SU-DHL-6 (cell line): Measurements from ENCODE around the gene CDC16.

Experiments
- H2AFZ ChIP-seq: fragments of 200-600 bp; sonication (generic); 2 replicates; pipeline ENCODE4 v1.6.1; 2014; ENCODE audit warnings: low read depth, mild to moderate bottlenecking, moderate library complexity, mixed read lengths, antibody characterized with exemption, low read length; ENCODE audit not compliant: severe bottlenecking
- H3F3A ChIP-seq: fragments of 200-600 bp; shearing (Covaris generic); 2 replicates; pipeline ENCODE4 v1.6.0; 2016; ENCODE audit warnings: antibody characterized with exemption, mild to moderate bottlenecking; ENCODE audit not compliant: insufficient read depth
- H3K27ac ChIP-seq: fragments of 200-600 bp; sonication (generic); 2 replicates; pipeline ENCODE4 v1.5.1; 2016; ENCODE audit warnings: low read depth, mild to moderate bottlenecking, low read length, moderate library complexity, mixed read lengths
- H3K27me3 ChIP-seq: fragments of 200-600 bp; sonication (generic), shearing (Covaris generic); 2 replicates; pipeline ENCODE4 v1.6.0; 2014; ENCODE audit warnings: mild to moderate bottlenecking, low read length
- H3K36me3 ChIP-seq: fragments of 200-600 bp; sonication (generic); 2 replicates; pipeline ENCODE4 v1.6.1; 2014; ENCODE audit warnings: mild to moderate bottlenecking, low read length, mixed read lengths
- H3K4me2 ChIP-seq: fragments of 300-600, 200-600 bp; shearing (Covaris generic), sonication (generic); 2 replicates; pipeline ENCODE4 v1.6.0; 2014; ENCODE audit warnings: low read length, low read depth, mild to moderate bottlenecking; ENCODE audit not compliant: poor library complexity, severe bottlenecking
- H3K4me3 ChIP-seq: fragments of 200-600 bp; sonication (generic); 2 replicates; pipeline ENCODE4 v1.5.1; 2014; ENCODE audit warnings: antibody characterized with exemption, low read length, mild to moderate bottlenecking, mixed read lengths; ENCODE audit not compliant: insufficient read depth, poor library complexity, severe bottlenecking
- H3K79me2 ChIP-seq: fragments of 200-600 bp; sonication (generic); 2 replicates; pipeline ENCODE4 v1.6.1; 2014; ENCODE audit warnings: mild to moderate bottlenecking, low read length, moderate library complexity; ENCODE audit not compliant: insufficient read depth
- H3K9ac ChIP-seq: fragments of 200-600 bp; sonication (generic); 2 replicates; pipeline ENCODE4 v1.7.0; 2014; ENCODE audit warnings: mild to moderate bottlenecking, low read length
- H3K9me2 ChIP-seq: fragments of 200-600 bp; sonication (generic); replicated peaks from 2 replicates; pipeline ENCODE4 v1.6.1; 2014; ENCODE audit warnings: low read length; ENCODE audit not compliant: insufficient read depth
- H3K9me3 ChIP-seq: fragments of 200-600 bp; sonication (generic); 2 replicates; pipeline ENCODE4 v1.6.1; 2014; ENCODE audit warnings: low read length, mixed read lengths; ENCODE audit not compliant: insufficient read depth
- H4K20me1 ChIP-seq: fragments of 200-600 bp; sonication (generic); 2 replicates; pipeline ENCODE4 v1.6.1; 2014; ENCODE audit warnings: low read depth, mild to moderate bottlenecking, antibody characterized with exemption, low read length, moderate library complexity, mixed read lengths
- EZH2phosphoT487 ChIP-seq: fragments of 200-600 bp; sonication (generic), shearing (Covaris generic); conservative IDR thresholded peaks from 2 replicates; pipeline ENCODE4 v1.6.1; 2018; ENCODE audit warnings: mild to moderate bottlenecking, antibody characterized with exemption, low read length, moderate library complexity, mixed read lengths
- TF ChIP-seq, protein P1 (sequence below): fragments of 200-600 bp; sonication (generic); IDR thresholded peaks from one replicate; pipeline ENCODE4 v1.5.1; 2017; ENCODE audit warnings: antibody characterized with exemption, mild to moderate bottlenecking, low read length, moderate library complexity; ENCODE audit not compliant: insufficient read depth, poor library complexity, severe bottlenecking

Gene CDC16

DNA sequence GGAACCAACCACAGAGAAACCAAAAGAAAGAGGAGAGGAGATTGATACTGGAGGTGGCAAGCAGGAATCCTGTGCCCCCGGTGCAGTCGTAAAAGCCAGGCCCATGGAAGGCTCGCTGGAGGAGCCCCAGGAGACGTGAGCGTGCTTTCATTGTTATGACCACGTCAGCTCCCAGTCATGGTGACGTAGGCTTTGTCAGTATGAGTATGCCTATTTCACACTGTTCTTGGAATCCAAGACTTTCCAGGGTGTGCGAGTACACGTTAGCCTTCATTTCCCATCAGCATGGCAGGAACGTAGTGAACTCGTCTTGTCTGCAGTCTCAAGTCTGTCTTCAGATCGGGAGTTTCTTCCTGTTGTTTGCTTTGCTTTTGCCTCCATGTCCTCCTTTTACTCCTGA is 64.2 kb downstream of the CDC16 start:
- Histone ChIP-seq H3K79me2 (peaks cover 14% of the 10 kb centered on the region), H3K9ac (no peak overlapping the region), H3K4me3 (no peak overlapping the region), H3K9me3 (no peaks in the 10 kb centered on the region), H3K27me3 (no peaks in the 10 kb centered on the region), H2AFZ (no peak overlapping the region), H3F3A (0 out of 2 replicates have a peak, but pooled peaks cover 4% of the 10 kb centered on the region), H4K20me1 (no peaks in the 10 kb centered on the region), H3K27ac (no peak overlapping the region), H3K4me2 (no peak overlapping the region), H3K9me2 (no peaks in the 10 kb centered on the region), H3K36me3 (peaks cover 11% of the 10 kb centered on the region; the same call in 1 of the 2 replicates)
- TF ChIP-seq EZH2phosphoT487: no peak
- TF ChIP-seq, protein P1, sequence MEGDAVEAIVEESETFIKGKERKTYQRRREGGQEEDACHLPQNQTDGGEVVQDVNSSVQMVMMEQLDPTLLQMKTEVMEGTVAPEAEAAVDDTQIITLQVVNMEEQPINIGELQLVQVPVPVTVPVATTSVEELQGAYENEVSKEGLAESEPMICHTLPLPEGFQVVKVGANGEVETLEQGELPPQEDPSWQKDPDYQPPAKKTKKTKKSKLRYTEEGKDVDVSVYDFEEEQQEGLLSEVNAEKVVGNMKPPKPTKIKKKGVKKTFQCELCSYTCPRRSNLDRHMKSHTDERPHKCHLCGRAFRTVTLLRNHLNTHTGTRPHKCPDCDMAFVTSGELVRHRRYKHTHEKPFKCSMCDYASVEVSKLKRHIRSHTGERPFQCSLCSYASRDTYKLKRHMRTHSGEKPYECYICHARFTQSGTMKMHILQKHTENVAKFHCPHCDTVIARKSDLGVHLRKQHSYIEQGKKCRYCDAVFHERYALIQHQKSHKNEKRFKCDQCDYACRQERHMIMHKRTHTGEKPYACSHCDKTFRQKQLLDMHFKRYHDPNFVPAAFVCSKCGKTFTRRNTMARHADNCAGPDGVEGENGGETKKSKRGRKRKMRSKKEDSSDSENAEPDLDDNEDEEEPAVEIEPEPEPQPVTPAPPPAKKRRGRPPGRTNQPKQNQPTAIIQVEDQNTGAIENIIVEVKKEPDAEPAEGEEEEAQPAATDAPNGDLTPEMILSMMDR: no peak

DNA sequence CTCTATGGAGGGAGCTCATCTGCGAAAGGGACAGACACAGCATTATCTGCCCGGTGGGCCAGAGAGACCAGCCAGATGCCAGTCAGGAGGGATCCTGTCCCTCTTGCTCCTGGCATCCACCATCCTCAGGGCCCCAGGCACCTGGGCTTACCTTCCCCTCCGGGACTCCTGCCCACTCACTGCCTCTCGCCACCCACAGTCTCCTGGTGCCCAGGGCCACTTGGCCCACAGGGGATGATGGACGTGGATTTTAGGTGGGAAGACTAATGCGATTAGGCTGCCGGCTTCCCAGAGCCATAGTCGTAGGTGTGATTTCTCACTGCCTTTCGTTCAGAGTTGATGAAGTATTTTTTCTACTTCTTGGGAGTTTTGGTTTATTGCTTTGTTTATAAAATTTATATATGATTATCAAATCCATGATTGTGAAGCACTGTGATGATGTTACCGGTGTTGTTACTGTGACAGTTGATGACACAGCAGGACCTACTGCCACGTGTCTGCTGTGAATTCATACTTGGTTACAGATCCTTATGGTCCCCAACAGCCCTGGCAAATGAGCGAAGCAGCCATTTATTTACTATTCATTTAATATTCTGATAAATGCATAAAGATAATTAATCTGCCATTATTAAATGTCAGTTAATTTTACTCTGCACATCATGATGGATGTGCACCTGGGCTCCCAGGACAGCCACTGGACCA is 65.1 kb downstream of the CDC16 start:
- Histone ChIP-seq H3K9ac (no peak overlapping the region), H3K4me2 (no peak overlapping the region), H3F3A (0 out of 2 replicates have a peak, but pooled peaks cover 4% of the 10 kb centered on the region), H3K27ac (no peak overlapping the region), H3K36me3 (peaks cover 11% of the 10 kb centered on the region; the same call in 1 of the 2 replicates), H3K9me3 (no peaks in the 10 kb centered on the region), H3K79me2 (peaks cover 10% of the 10 kb centered on the region), H3K9me2 (no peaks in the 10 kb centered on the region), H3K4me3 (no peak overlapping the region), H3K27me3 (no peaks in the 10 kb centered on the region), H2AFZ (no peak overlapping the region), H4K20me1 (no peaks in the 10 kb centered on the region)
- TF ChIP-seq EZH2phosphoT487: no peak
- TF ChIP-seq, protein P1: no peak

DNA sequence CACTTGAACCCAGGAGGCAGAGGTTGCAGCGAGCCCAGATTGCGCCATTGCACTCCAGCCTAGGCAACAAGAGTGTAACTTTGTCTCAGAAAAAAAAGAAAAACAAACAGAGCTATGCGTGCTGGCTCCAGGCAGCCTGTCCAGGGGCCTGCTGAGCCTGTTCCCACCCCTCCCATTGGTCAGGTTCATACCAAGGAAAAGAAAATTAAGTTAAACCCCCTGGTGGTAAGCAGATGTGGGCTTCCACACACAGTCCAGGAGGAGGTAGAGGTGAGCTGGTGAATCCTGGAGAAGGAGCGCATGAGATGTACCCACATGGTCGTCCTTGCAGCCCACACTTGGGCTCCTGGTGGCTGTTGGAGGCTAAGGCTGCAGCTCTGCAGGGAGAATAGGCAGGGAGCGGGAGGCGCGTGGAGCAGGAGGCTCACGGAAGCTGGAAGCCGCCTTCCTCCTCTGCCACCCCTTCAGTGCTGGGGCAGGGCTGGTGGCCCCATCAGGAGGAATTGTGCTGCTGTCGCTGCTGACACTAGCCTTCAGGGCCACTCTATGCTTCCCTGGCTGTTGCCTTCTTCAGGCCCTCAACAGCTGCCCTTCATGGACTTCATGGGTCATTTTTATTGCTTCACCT is 69.1 kb downstream of the CDC16 start:
- Histone ChIP-seq H3K9ac (no peak overlapping the region), H3K27me3 (no peaks in the 10 kb centered on the region), H3K79me2 (no peaks in the 10 kb centered on the region), H3K36me3 (peaks cover 12% of the 10 kb centered on the region; the same call in 1 of the 2 replicates), H2AFZ (no peak overlapping the region), H3K27ac (no peak overlapping the region), H3K4me3 (no peak overlapping the region), H4K20me1 (no peaks in the 10 kb centered on the region), H3K9me2 (no peaks in the 10 kb centered on the region), H3K4me2 (no peak overlapping the region), H3K9me3 (no peaks in the 10 kb centered on the region), H3F3A (no peaks in the 10 kb centered on the region)
- TF ChIP-seq, protein P1: no peak
- no peak for TF ChIP-seq EZH2phosphoT487
